ENCODE results near the gene RBM3.

RBM3 gene

GRCh38 chrX:48539345-48540027 is 34.8 kb upstream of the RBM3 start, which contains the start of gene TBC1D25 (continued):
- TF ChIP-seq MZF1 (tag by site-specific recombination; IDR thresholded peaks at IDR 0.05; ENCODE audit: borderline replicate concordance) = no peak
- no peak for TF ChIP-seq ZNF561 (tag by site-specific recombination; IDR thresholded peaks at IDR 0.05; ENCODE audit: borderline replicate concordance)
- peak; percentile 17; the same call in 1 of the 2 replicates for TF ChIP-seq INSM2 (tag by site-specific recombination; IDR thresholded peaks at IDR 0.05)
- TF ChIP-seq PBX3 (CRISPR knock-in tag; IDR thresholded peaks at IDR 0.05) = no peak
- TF ChIP-seq ZNF394 (tag by site-specific recombination; IDR thresholded peaks at IDR 0.05; ENCODE audit: borderline replicate concordance) = peak; percentile 34; the same call in 1 of the 2 replicates
- peak; percentile 75 for TF ChIP-seq ZFHX2 (tag by site-specific recombination; conservative IDR thresholded peaks at IDR 0.05)
- no peak for TF ChIP-seq ZNF133 (tag by site-specific recombination; IDR thresholded peaks at IDR 0.05)
- TF ChIP-seq ZNF16 (tag by site-specific recombination; IDR thresholded peaks at IDR 0.05; ENCODE audit: low read depth) = no peak
- TF ChIP-seq ZNF776 (tag by site-specific recombination; IDR thresholded peaks at IDR 0.05; ENCODE audit: borderline replicate concordance) = no peak
- no peak for TF ChIP-seq ZNF121 (tag by site-specific recombination; IDR thresholded peaks at IDR 0.05)
- TF ChIP-seq ZNF248 (tag by site-specific recombination; IDR thresholded peaks at IDR 0.05) = no peak
- no peak; the same call in 1 of the 2 replicates for TF ChIP-seq ZNF768 (tag by site-specific recombination; IDR thresholded peaks at IDR 0.05)
- TF ChIP-seq PRDM4 (tag by site-specific recombination; IDR thresholded peaks at IDR 0.05) = 0 out of 2 replicates have a peak, but pooled peaks have one; percentile 8
- TF ChIP-seq ZNF701 (tag by site-specific recombination; IDR thresholded peaks at IDR 0.05) = no peak
- TF ChIP-seq ZNF571 (tag by site-specific recombination; IDR thresholded peaks at IDR 0.05) = no peak
- TF ChIP-seq WT1 (tag by site-specific recombination; IDR thresholded peaks at IDR 0.05) = no peak; the same call in 1 of the 2 replicates
- TF ChIP-seq ZNF560 (tag by site-specific recombination; IDR thresholded peaks at IDR 0.05; ENCODE audit: borderline replicate concordance) = no peak
- TF ChIP-seq ZNF48 (tag by site-specific recombination; IDR thresholded peaks at IDR 0.05) = no peak
- TF ChIP-seq ZNF18 (tag by site-specific recombination; IDR thresholded peaks at IDR 0.05) = no peak
- TF ChIP-seq ZNF112 (tag by site-specific recombination; IDR thresholded peaks at IDR 0.05) = no peak
- TF ChIP-seq ZNF513 (tag by site-specific recombination; IDR thresholded peaks at IDR 0.05) = peak; percentile 27; the same call in 1 of the 2 replicates
- TF ChIP-seq KLF17 (tag by site-specific recombination; IDR thresholded peaks at IDR 0.05) = peak; percentile 36; the same call in 1 of the 2 replicates
- TF ChIP-seq ZNF24 (tag by site-specific recombination; IDR thresholded peaks at IDR 0.05) = no peak; the same call in 1 of the 2 replicates
- no peak for TF ChIP-seq ZNF555 (tag by site-specific recombination; conservative IDR thresholded peaks at IDR 0.05)
- TF ChIP-seq ZNF391 (tag by site-specific recombination; IDR thresholded peaks at IDR 0.05; ENCODE audit: borderline replicate concordance, low read depth) = no peak
- TF ChIP-seq FEZF1 (tag by site-specific recombination; IDR thresholded peaks at IDR 0.05) = 0 out of 2 replicates have a peak, but pooled peaks have one; percentile 22
- TF ChIP-seq ZNF544 (tag by site-specific recombination; IDR thresholded peaks at IDR 0.05) = no peak
- no peak for TF ChIP-seq ZNF350 (tag by site-specific recombination; IDR thresholded peaks at IDR 0.05)
- TF ChIP-seq ZNF792 (tag by site-specific recombination; IDR thresholded peaks at IDR 0.05) = 0 out of 2 replicates have a peak, but pooled peaks have one; percentile 36
- TF ChIP-seq SP3 (tag by site-specific recombination; IDR thresholded peaks at IDR 0.05) = peak; percentile 74
- no peak for TF ChIP-seq ZNF302 (tag by site-specific recombination; IDR thresholded peaks at IDR 0.05; ENCODE audit: low read depth)
